ENCODE results near the gene SAMD15.

SAMD15 gene

DNA sequence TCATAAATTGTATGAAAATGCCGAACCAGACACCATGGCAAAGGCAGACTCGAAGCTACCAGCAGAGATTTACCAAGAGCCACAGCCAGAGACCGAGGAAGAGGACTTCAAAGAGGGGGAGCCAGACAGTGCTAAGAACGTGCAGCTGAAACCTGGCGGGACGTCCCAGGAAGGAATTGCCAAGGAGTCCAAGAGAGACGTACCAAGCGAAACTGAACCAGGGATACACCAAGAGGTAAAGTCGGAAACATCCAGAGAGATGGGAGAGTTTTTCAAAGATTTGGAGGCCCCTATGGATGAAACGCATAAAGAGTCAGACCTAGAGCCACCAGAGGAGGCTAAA, 294 bp downstream of the SAMD15 start:
- peak overlapping the region; percentile 93 for H3K9ac ChIP-seq (ENCODE audit: low read length)
- TF ChIP-seq CTCF (IDR thresholded peaks at IDR 0.05; ENCODE audit: insufficient read depth, low read length, poor library complexity, severe bottlenecking) (no peak), EZH2phosphoT487 (conservative IDR thresholded peaks at IDR 0.05; ENCODE audit: low read length) (no peak)
- peak overlapping the region; percentile 95 for H3K4me2 ChIP-seq (ENCODE audit: low read depth, low read length, poor library complexity, severe bottlenecking)

DNA sequence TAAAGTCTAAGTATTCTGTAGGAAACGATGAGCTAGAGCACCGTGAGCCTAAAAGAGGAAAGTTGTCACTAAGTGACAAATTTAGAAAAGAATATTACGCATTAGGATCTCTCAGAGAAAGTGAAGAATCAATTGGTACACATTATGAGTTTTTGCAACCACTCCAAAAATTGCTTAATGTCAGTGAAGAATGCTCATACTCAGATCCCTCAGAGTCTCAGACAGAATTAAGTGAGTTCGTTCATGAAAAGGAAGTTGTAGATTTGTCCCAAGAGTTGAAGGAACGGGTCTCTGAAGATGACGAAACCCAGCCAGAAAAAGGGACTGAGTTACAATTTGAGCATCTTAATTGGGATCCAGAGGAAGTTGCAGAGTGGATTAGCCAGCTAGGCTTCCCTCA, 1.5 kb downstream of the SAMD15 start:
- no peaks in the 10 kb centered on the region for H4K20me1 ChIP-seq (ENCODE audit: low read depth, low read length)
- H3K9me2 ChIP-seq (replicated peaks; ENCODE audit: insufficient read depth, low read length): no peaks in the 10 kb centered on the region
- peaks cover 13% of the 10 kb centered on the region for H3F3A ChIP-seq (ENCODE audit: insufficient read depth)
- H3K36me3 ChIP-seq (ENCODE audit: low read length): no peaks in the 10 kb centered on the region
- H2AFZ ChIP-seq (ENCODE audit: low read depth, low read length, severe bottlenecking): no peak overlapping the region
- H3K27ac ChIP-seq (ENCODE audit: low read depth, low read length): no peak overlapping the region
- H3K9ac ChIP-seq (ENCODE audit: low read length): no peak overlapping the region
- H3K27me3 ChIP-seq (ENCODE audit: low read length): no peaks in the 10 kb centered on the region
- H3K79me2 ChIP-seq (ENCODE audit: insufficient read depth, low read length): peaks cover 30% of the 10 kb centered on the region
- H3K4me2 ChIP-seq (ENCODE audit: low read depth, low read length, poor library complexity, severe bottlenecking): no peak overlapping the region
- H3K9me3 ChIP-seq (ENCODE audit: insufficient read depth, low read length): no peaks in the 10 kb centered on the region
- TF ChIP-seq EZH2phosphoT487 (conservative IDR thresholded peaks at IDR 0.05; ENCODE audit: low read length) (no peak), CTCF (IDR thresholded peaks at IDR 0.05; ENCODE audit: insufficient read depth, low read length, poor library complexity, severe bottlenecking) (no peak)
- H3K4me3 ChIP-seq (ENCODE audit: insufficient read depth, low read length, poor library complexity, severe bottlenecking): no peak overlapping the region

More for the DNA sequence above, 294 bp downstream of the SAMD15 start:
- Histone ChIP-seq H3K27me3 (ENCODE audit: low read length) (no peaks in the 10 kb centered on the region), H3K27ac (ENCODE audit: low read depth, low read length) (no peak overlapping the region), H3K9me2 (replicated peaks; ENCODE audit: insufficient read depth, low read length) (no peaks in the 10 kb centered on the region), H3K4me3 (ENCODE audit: insufficient read depth, low read length, poor library complexity, severe bottlenecking) (peak overlapping the region; percentile 89), H4K20me1 (ENCODE audit: low read depth, low read length) (no peaks in the 10 kb centered on the region), H3F3A (ENCODE audit: insufficient read depth) (peaks cover 23% of the 10 kb centered on the region), H3K79me2 (ENCODE audit: insufficient read depth, low read length) (peaks cover 38% of the 10 kb centered on the region), H3K9me3 (ENCODE audit: insufficient read depth, low read length) (no peaks in the 10 kb centered on the region), H3K36me3 (ENCODE audit: low read length) (no peaks in the 10 kb centered on the region), H2AFZ (ENCODE audit: low read depth, low read length, severe bottlenecking) (peak overlapping the region; percentile 95)

DNA sequence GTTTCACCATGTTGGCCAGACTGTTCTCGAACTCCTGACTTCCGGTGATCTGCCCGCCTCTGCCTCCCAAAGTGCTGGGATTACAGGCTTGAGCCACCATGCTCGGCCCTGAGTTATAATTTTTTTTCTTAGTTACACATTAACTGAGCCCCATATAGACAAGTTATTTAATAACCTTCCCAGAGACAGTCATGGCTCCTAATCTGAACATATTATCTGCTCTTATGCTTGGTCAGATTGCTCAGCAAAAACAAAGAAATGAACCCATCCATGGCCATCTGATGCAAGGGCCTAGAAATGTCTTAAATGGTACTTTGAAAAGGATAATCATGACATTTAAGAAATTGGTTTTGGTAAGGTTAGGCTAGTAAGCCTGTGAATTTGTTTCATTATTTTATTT, 13.0 kb downstream of the SAMD15 start:
- no peak overlapping the region for H3K9ac ChIP-seq (ENCODE audit: low read length)
- H3K4me2 ChIP-seq (ENCODE audit: low read depth, low read length, poor library complexity, severe bottlenecking): no peak overlapping the region
- no peaks in the 10 kb centered on the region for H4K20me1 ChIP-seq (ENCODE audit: low read depth, low read length)
- no peak overlapping the region for H2AFZ ChIP-seq (ENCODE audit: low read depth, low read length, severe bottlenecking)
- no peaks in the 10 kb centered on the region for H3F3A ChIP-seq (ENCODE audit: insufficient read depth)
- TF ChIP-seq CTCF (IDR thresholded peaks at IDR 0.05; ENCODE audit: insufficient read depth, low read length, poor library complexity, severe bottlenecking) (no peak), EZH2phosphoT487 (conservative IDR thresholded peaks at IDR 0.05; ENCODE audit: low read length) (no peak)
- H3K36me3 ChIP-seq (ENCODE audit: low read length): no peaks in the 10 kb centered on the region
- no peaks in the 10 kb centered on the region for H3K79me2 ChIP-seq (ENCODE audit: insufficient read depth, low read length)
- no peak overlapping the region for H3K27ac ChIP-seq (ENCODE audit: low read depth, low read length)
- H3K27me3 ChIP-seq (ENCODE audit: low read length): no peaks in the 10 kb centered on the region
- no peak overlapping the region for H3K4me3 ChIP-seq (ENCODE audit: insufficient read depth, low read length, poor library complexity, severe bottlenecking)
- no peaks in the 10 kb centered on the region for H3K9me2 ChIP-seq (replicated peaks; ENCODE audit: insufficient read depth, low read length)
- no peaks in the 10 kb centered on the region for H3K9me3 ChIP-seq (ENCODE audit: insufficient read depth, low read length)

DNA sequence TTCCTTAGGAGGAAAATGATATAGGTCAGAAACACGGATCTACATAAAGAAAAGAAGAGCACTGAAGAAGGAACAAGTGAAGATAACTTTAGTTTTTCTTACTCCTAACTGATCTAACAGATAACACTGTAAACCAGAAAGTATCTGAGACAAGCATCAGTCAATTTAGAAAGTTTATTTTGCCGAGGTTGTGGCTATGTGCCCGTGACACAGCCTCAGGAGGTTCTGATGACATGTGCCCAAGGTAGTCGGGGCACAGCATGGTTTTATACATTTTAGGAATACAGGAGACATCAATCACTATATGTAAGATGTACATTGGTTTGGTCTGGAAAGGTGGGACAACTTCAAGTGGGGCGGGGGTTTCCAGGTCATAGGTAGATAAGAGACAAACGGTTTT, 23.0 kb downstream of the SAMD15 start:
- Histone ChIP-seq H3F3A (ENCODE audit: insufficient read depth) (no peaks in the 10 kb centered on the region), H3K79me2 (ENCODE audit: insufficient read depth, low read length) (no peaks in the 10 kb centered on the region), H3K27ac (ENCODE audit: low read depth, low read length) (no peak overlapping the region), H3K27me3 (ENCODE audit: low read length) (no peaks in the 10 kb centered on the region), H3K4me3 (ENCODE audit: insufficient read depth, low read length, poor library complexity, severe bottlenecking) (no peak overlapping the region), H3K9me3 (ENCODE audit: insufficient read depth, low read length) (no peaks in the 10 kb centered on the region), H3K9me2 (replicated peaks; ENCODE audit: insufficient read depth, low read length) (no peaks in the 10 kb centered on the region), H3K4me2 (ENCODE audit: low read depth, low read length, poor library complexity, severe bottlenecking) (no peak overlapping the region), H3K36me3 (ENCODE audit: low read length) (no peaks in the 10 kb centered on the region), H3K9ac (ENCODE audit: low read length) (no peak overlapping the region), H4K20me1 (ENCODE audit: low read depth, low read length) (no peaks in the 10 kb centered on the region), H2AFZ (ENCODE audit: low read depth, low read length, severe bottlenecking) (no peak overlapping the region)
- TF ChIP-seq EZH2phosphoT487 (conservative IDR thresholded peaks at IDR 0.05; ENCODE audit: low read length) (no peak), CTCF (IDR thresholded peaks at IDR 0.05; ENCODE audit: insufficient read depth, low read length, poor library complexity, severe bottlenecking) (no peak)

Measured in SU-DHL-6 (cell line).